HFF-Myc (cell line): ENCODE measurements around the gene PLA2G2D.

ENCODE experiments used
- DNase-seq: peaks from one replicate; pipeline ENCODE4 v3.0.0-alpha.2; 2011; ENCODE audit warnings: low read depth; ENCODE audit errors: extremely low read depth
- H3K4me3 ChIP-seq: replicated peaks from 2 replicates; pipeline ENCODE4 v1.5.1; 2011; ENCODE audit warnings: low read depth, mild to moderate bottlenecking, control low read depth, low read length
- CTCF ChIP-seq: IDR thresholded peaks from 2 replicates; pipeline ENCODE4 v1.5.1; 2012; ENCODE audit warnings: mild to moderate bottlenecking, low read depth, low read length, control low read depth; ENCODE audit errors: missing control alignments

Gene PLA2G2D

GRCh38 chr1:20090641-20091040, 28.7 kb downstream of the PLA2G2D start:
- H3K4me3 ChIP-seq, result no peak overlapping the region
- no peak for DNase-seq
- no peak for TF ChIP-seq CTCF

DNA sequence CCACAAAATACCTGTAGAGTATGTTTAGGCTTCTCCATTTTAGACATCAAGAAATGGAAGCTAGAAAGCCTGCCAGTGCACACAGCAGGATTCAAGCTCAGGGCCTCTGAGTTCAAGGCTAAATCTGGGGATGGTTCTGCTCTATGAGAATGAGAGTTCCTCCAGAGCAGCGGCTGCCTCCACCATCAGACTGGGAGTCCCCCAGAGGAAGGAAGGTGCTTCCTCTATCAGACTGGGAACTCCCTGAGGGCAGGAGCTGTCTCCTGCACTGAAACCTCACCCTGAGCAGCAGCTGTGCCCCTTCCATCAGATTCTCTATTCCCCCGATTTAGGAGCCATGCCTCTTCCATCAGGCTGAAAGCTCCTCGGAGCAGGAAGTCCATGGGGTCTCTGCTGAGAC, 29.2 kb downstream of the PLA2G2D start:
- H3K4me3 ChIP-seq, result no peak overlapping the region
- TF ChIP-seq CTCF, result no peak
- DNase-seq, result no peak

- H3K4me3 ChIP-seq, result no peak overlapping the region
- DNase-seq, result no peak
- no peak for TF ChIP-seq CTCF
Observed at GRCh38 chr1:20089328-20090077, 29.8 kb downstream of the PLA2G2D start.

DNA sequence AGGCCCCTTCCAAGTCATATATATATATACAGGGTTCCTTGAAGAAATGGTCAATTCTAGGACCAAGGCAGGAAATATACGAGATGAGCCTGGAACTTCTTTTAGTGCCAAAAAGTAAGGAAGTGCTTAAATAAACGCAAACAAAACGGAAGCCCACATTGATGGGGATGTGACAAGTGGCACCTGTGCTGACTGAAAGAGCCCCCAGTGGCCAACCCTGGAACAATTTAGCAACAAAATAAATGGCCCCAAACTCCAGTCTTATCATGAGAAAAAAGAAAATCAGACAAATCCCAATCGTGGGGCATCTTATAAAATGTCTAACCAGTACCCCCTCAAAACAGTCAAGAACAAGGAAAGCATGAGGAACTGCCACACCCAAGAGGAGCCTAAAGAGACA, 31.7 kb downstream of the PLA2G2D start:
- no peak for TF ChIP-seq CTCF
- DNase-seq, result no peak

DNA sequence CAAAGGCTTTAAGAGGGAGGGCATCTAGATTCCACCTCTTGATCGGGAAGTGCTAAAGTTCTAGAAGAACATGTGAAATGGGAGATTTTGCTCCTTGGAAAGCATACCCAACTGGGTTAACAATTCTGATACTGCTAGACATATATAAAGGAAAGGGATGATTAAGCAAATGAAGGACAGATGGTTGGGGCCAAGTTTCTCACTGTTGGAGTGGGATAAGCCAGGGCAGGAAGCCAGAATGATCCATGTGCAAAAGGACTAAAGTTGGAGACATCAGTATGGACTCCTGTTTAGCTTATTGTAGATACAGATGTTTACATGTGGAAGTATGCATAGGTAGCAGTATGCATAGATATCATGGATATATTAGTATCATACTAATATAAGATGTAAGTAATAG, 32.5 kb downstream of the PLA2G2D start:
- no peak for TF ChIP-seq CTCF

More for the DNA sequence above, 31.7 kb downstream of the PLA2G2D start:
- H3K4me3 ChIP-seq, result no peak overlapping the region

DNA sequence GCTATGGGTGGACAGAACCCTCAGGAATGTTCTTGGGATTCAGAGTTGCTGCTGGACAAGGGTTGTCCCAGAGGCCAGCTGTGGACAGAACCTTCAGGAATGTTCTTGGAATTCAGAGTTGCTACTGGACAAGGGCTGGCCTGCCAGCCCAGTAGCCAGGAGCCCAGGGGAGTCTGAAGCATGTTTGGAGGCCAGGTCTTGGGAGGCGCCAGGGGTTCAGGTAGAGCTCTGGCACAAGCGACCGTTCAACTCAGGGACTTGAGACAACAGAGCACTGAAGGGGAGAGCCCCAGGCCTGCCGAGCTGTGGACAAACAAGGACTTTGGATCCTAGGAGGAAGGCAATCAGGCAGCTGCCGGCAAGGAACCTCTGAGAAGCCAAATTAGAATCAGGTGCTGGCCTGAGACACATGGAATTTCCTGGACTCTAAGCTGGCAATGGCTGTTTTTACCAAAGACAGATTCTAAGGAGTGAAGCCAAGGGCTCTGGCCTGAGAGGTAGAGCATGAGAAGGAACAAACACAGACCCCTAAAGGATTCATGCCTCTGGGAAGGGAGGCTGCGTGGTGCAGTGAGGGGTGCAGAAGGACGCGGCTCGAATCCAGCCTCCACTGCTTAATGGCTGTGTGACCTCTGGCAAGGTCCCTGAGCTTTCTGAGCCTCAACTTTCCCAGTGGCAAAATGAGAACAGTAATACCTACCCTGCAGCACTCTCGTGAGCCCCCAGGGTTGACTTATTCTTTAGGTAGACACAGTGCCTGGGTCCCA, 36.0 kb downstream of the PLA2G2D start:
- H3K4me3 ChIP-seq, result no peak overlapping the region
- TF ChIP-seq CTCF, result no peak
- no peak for DNase-seq

More for the DNA sequence above, 32.5 kb downstream of the PLA2G2D start:
- no peak for DNase-seq
- no peak overlapping the region for H3K4me3 ChIP-seq

GRCh38 chr1:20082772-20083171, 36.6 kb downstream of the PLA2G2D start:
- no peak overlapping the region for H3K4me3 ChIP-seq
- TF ChIP-seq CTCF, result no peak
- no peak for DNase-seq
